Keratinocyte (primary cell): ENCODE results near the gene SF3A2. TPM values are rescaled to one million over a fixed set of nuclear protein-coding genes. Genes with fewer than 3 reads are reported as not detected.

ENCODE experiments used
- DNase-seq: peaks from one replicate; pipeline ENCODE4 v3.0.0-alpha.2; 2011; ENCODE audit warnings: low read depth, missing footprints, low spot score
- FAIRE-seq: peaks from 2 replicates; lab custom pipeline; 2011; peaks lifted over from hg19 to GRCh38; lab: Jason Lieb, UNC
- H2AFZ ChIP-seq: 2 replicates; pipeline ENCODE4 v1.6.0; 2012; ENCODE audit warnings: low read length, control low read depth, inconsistent platforms; ENCODE audit not compliant: control insufficient read depth
- H3K27ac ChIP-seq: 2 replicates; pipeline ENCODE4 v1.5.1; 2011; ENCODE audit warnings: low read length; ENCODE audit not compliant: control insufficient read depth, insufficient read depth
- H3K27me3 ChIP-seq: 3 replicates; pipeline ENCODE4 v1.6.0; 2011; ENCODE audit warnings: low read length; ENCODE audit not compliant: control insufficient read depth, insufficient read depth; ENCODE audit errors: extremely low read depth
- H3K36me3 ChIP-seq, 2 experiments: 2 replicates in 1 of 2; 3 replicates in 1 of 2; pipeline ENCODE4 v1.5.1; 2011; ENCODE audit warnings: low read length in 2 of 2, mild to moderate bottlenecking in 1 of 2; ENCODE audit not compliant: control insufficient read depth in 2 of 2, insufficient read depth in 2 of 2; ENCODE audit errors: extremely low read depth in 1 of 2
- H3K4me1 ChIP-seq: 3 replicates; pipeline ENCODE4 v1.5.1; 2011; ENCODE audit warnings: low read length; ENCODE audit not compliant: control insufficient read depth, insufficient read depth; ENCODE audit errors: extremely low read depth
- H3K4me2 ChIP-seq: 3 replicates; pipeline ENCODE4 v1.6.0; 2011; ENCODE audit warnings: low read depth, low read length; ENCODE audit not compliant: control insufficient read depth, insufficient read depth; ENCODE audit errors: extremely low read depth
- H3K4me3 ChIP-seq, 3 experiments: fragments of 200-600 bp in 1 of 3; sonication (generic) in 1 of 3; 2 replicates in 2 of 3; 3 replicates in 1 of 3; pipeline ENCODE4 v1.5.1; 2011 to 2016; ENCODE audit warnings: low read length in 3 of 3, mild to moderate bottlenecking in 3 of 3, control low read depth in 2 of 3, inconsistent platforms in 1 of 3, low read depth in 1 of 3, mixed read lengths in 1 of 3, mixed run types in 1 of 3, moderate library complexity in 1 of 3; ENCODE audit not compliant: control insufficient read depth in 2 of 3, insufficient read depth in 2 of 3; ENCODE audit errors: extremely low read depth in 1 of 3
- H3K79me2 ChIP-seq: 2 replicates; pipeline ENCODE4 v1.6.0; 2012; ENCODE audit warnings: low read length; ENCODE audit not compliant: control insufficient read depth, insufficient read depth
- H3K9ac ChIP-seq: 3 replicates; pipeline ENCODE4 v1.6.0; 2011; ENCODE audit warnings: low read length; ENCODE audit not compliant: control insufficient read depth, insufficient read depth; ENCODE audit errors: extremely low read depth
- H3K9me1 ChIP-seq: 3 replicates; pipeline ENCODE4 v1.6.0; 2011; ENCODE audit warnings: low read length; ENCODE audit not compliant: control insufficient read depth, insufficient read depth; ENCODE audit errors: extremely low read depth
- H3K9me3 ChIP-seq: 2 replicates; pipeline ENCODE4 v1.5.1; 2012; ENCODE audit warnings: low read depth, low read length; ENCODE audit not compliant: control insufficient read depth
- H4K20me1 ChIP-seq: 3 replicates; pipeline ENCODE4 v1.6.0; 2011; ENCODE audit warnings: low read length; ENCODE audit not compliant: control insufficient read depth, insufficient read depth; ENCODE audit errors: extremely low read depth
- CTCF ChIP-seq, 3 experiments: IDR thresholded peaks in 1 of 3; conservative IDR thresholded peaks in 1 of 3; optimal IDR thresholded peaks in 1 of 3; 2 replicates in 2 of 3; 3 replicates in 1 of 3; pipeline versions ENCODE3 to v1.5.1; 2011; ENCODE audit warnings: low read length in 3 of 3, mild to moderate bottlenecking in 3 of 3, moderate library complexity in 2 of 3, control low read depth in 1 of 3, inconsistent platforms in 1 of 3; ENCODE audit not compliant: insufficient read depth in 2 of 3; ENCODE audit errors: extremely low read depth in 1 of 3
- EZH2 ChIP-seq: IDR thresholded peaks from one replicate; pipeline ENCODE4 v1.6.1; 2012; ENCODE audit warnings: inconsistent platforms, mild to moderate bottlenecking, low read length, moderate library complexity
- dilution Hi-C: fragments of 300-500 bp; cut with MboI; formaldehyde crosslinking; loops from one replicate; pipeline ENCODE4 v1.7.0; 2020; ENCODE audit warnings: low sequenced_read_pairs; ENCODE audit not compliant: extremely low pct_ligation_motif_present
- polyA plus RNA-seq, 5 experiments: library from polyadenylated mRNA; depleted of rRNA in 3 of 5; stranded (reverse) in 3 of 5; stranded (forward) in 1 of 5; unstranded in 1 of 5; fragments of >200 nt; gene quantifications; 1 replicate in 1 of 5; 2 replicates in 3 of 5; 3 replicates in 1 of 5; pipeline versions ENCODE4 v1.2.1 to v1.2.3, GENCODE V29; 2011 to 2012; ENCODE audit warnings: missing spikeins in 2 of 5, low read depth in 1 of 5, low replicate concordance in 1 of 5

Gene SF3A2
- polyA plus RNA-seq, 1 donor (not counting 4 experiments of a cell fraction or from before 2014, with no cell fraction given): 4.7 TPM

- Histone ChIP-seq H3K9me3 (no peaks in the 10 kb centered on the region), H4K20me1 (no peaks in the 10 kb centered on the region), H3K9me1 (peaks cover 4% of the 10 kb centered on the region), H2AFZ (no peak overlapping the region), H3K27ac (no peak overlapping the region), H3K4me2 (no peak overlapping the region), H3K4me1 (peaks cover 26% of the 10 kb centered on the region), H3K27me3 (no peaks in the 10 kb centered on the region), H3K79me2 (no peaks in the 10 kb centered on the region), H3K36me3 (peaks cover 33 to 35% of the 10 kb centered on the region in 2 experiments), H3K4me3 (no peak overlapping the region), H3K9ac (no peak overlapping the region)
- no peak for DNase-seq
- TF ChIP-seq CTCF (optimal IDR thresholded peaks at IDR 0.05 in 1 of 3, IDR thresholded peaks at IDR 0.05 in 1 of 3, conservative IDR thresholded peaks at IDR 0.05 in 1 of 3; ENCODE audit: extremely low read depth in 1 of 3, insufficient read depth in 2 of 3, low read length in 3 of 3): no peak
- no peak for TF ChIP-seq EZH2
- dilution Hi-C loops: no loop called here
- FAIRE-seq: no peak
These were observed 26.4 kb upstream of the SF3A2 start for GRCh38 chr19:2210206-2210605.

GRCh38 chr19:2210987-2211740 lies 25.5 kb upstream of the SF3A2 start:
- no peak overlapping the region for H3K4me2 ChIP-seq
- no peak overlapping the region for H3K9ac ChIP-seq
- no peaks in the 10 kb centered on the region for H4K20me1 ChIP-seq
- no peaks in the 10 kb centered on the region for H3K79me2 ChIP-seq
- H3K4me1 ChIP-seq: peaks cover 23% of the 10 kb centered on the region
- no peak overlapping the region for H3K4me3 ChIP-seq
- H3K27me3 ChIP-seq: no peaks in the 10 kb centered on the region
- H3K9me1 ChIP-seq: peaks cover 4% of the 10 kb centered on the region
- TF ChIP-seq CTCF (optimal IDR thresholded peaks at IDR 0.05 in 1 of 3, IDR thresholded peaks at IDR 0.05 in 1 of 3, conservative IDR thresholded peaks at IDR 0.05 in 1 of 3; ENCODE audit: extremely low read depth in 1 of 3, insufficient read depth in 2 of 3, low read length in 3 of 3) (no peak), EZH2 (no peak)
- H2AFZ ChIP-seq: no peak overlapping the region
- dilution Hi-C loops: no loop called here
- H3K27ac ChIP-seq: no peak overlapping the region
- peaks cover 35 to 41% of the 10 kb centered on the region in 2 experiments for H3K36me3 ChIP-seq
- DNase-seq (no peak), FAIRE-seq (no peak)
- H3K9me3 ChIP-seq: no peaks in the 10 kb centered on the region
